CD4-positive, alpha-beta T cell treated with Interferon alpha-2 for 1 hour (primary cell): Measurements from ENCODE around the gene VCL.
"Not testable (repeated sequence)": the region's sequence is repeated elsewhere in the genome, so short reads cannot be mapped to it uniquely, and the experiment has no call there.

Experiments used
- DNase-seq, 2 donors: peaks; one replicate each; pipeline ENCODE4 v3.0.0-alpha.2; 2020 to 2022

The VCL gene

DNA sequence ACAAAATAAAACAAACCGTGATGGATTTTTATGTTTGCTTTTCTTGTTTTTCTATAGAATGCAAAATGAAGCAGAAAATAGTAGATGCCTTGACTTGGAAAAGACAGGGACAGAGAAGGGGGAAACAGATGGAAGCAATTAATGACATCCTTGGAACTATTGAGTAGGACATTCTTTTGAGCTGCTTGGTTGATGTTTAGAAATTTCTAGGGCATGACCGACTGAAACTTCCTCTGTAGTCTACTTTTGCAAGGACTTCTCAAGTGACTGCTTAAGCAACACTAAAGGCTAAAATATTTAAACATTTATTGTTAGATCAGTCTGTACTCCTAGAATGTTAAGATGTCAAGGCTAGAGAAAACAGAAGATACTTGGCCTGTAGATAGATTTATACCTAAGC lies 49.4 kb downstream of the VCL start:
- no peak for DNase-seq

DNA sequence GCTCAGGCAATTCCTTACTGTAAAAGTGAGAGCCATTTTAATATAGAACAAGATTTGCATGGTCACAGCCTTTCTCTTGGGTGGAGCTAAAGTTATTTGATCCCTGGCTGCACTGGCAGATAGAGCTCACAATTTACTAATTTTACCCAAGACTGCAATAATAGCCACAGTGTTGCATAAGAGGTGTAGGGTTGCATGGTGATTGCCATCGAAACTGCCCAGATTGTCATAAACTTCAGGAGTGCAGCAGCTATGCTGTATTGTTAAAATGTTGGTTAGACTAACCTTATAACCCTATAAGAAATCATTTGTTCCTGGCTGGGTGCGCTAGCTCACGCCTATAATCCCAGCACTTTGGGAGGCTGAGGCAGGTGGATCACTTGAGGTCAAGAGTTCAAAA lies 50.0 kb downstream of the VCL start:
- no peak for DNase-seq

GRCh38 chr10:74048433-74048832 lies 50.5 kb downstream of the VCL start:
- no peak for DNase-seq

GRCh38 chr10:74049955-74050354 lies 52.0 kb downstream of the VCL start:
- no peak for DNase-seq

- DNase-seq = no peak
Observed at GRCh38 chr10:74050653-74051052, 52.7 kb downstream of the VCL start.

- no peak for DNase-seq
Observed at GRCh38 chr10:74051736-74052342, 53.9 kb downstream of the VCL start.

DNA sequence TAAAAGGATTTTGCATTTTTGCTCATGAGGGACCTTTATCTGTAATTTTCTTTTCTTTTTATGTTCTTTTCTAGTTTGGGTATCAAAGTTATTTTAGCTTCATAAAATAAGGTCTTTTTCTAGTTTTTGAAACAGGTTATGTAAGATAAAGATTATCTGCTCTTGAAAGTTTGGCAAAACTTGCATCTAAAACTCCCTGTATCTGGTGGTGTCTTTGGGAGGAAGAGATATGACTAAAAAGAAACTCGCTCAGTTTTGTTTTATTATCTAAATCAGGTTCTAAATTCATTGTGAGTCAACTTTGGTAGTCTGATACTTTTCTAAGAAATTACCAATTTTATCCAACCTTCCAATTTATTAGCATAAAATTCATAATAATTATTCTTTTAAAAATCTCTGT lies 55.1 kb downstream of the VCL start:
- DNase-seq = no peak

DNA sequence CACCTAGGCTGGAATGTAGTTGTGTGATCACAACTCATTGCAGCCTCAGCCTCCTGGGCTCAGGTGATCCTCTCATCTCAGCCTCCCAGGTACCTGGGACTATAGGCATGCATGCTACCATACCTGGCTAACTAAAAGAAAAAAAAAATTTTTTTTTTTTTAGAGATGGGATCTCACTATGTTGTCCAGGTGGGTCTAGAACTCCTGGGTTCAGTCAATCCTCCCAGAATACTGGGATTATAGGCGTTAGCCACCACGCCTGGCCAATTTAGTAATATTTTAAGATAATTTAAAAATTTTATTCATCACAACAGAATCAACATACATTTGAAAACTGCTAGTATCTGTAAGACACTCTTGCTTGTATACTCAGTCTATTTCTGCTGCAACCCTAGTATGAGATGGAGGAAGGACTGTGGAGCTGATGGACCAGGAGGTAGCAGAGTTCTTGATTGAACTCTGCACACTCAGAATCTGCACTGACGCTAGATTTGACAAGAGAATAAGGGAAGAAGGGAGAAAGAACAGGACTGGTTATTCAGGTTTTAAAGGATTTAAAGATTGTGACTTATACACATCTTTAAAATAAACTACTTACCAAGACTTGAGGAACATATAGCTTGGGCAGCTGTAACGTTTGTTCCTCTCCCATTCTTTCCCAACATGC lies 57.6 kb downstream of the VCL start:
- no peak for DNase-seq

DNA sequence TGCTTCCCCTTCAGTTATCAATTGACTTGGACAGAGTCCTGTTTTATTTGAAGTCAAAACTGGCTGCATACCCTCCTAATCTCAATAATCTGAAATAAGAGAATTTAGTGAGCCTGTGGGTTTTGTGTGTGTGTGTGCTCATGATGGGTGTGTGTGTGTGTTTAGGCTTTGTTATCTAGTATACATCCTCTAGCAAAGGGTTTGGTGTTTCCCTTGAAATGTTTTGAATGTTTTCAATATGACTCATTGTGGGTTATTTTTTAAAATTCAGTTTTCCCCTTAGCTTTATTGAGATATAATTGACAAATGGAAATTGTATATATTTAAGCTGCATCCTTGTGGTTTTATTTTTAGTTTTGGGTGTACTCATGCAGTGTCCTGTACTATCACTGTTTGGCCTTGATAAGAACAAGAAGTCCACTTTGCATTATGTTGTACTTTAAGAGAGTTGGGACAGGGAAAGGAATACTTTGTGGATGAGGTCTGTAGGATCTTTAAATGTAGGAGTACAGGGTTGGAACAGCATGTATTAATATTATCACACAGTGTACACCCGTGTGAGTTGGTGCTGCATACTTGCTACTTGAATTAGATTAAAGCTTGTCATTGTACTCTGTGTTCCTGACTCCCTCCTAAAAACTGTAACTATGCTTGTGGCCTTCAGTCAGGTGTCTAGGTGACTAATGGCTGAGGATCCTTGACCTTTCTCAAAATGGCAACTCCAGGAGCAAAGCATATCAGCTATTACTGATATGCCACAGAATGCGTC lies 58.3 kb downstream of the VCL start:
- DNase-seq = peak in 1 of 2 donors; percentile 26

DNA sequence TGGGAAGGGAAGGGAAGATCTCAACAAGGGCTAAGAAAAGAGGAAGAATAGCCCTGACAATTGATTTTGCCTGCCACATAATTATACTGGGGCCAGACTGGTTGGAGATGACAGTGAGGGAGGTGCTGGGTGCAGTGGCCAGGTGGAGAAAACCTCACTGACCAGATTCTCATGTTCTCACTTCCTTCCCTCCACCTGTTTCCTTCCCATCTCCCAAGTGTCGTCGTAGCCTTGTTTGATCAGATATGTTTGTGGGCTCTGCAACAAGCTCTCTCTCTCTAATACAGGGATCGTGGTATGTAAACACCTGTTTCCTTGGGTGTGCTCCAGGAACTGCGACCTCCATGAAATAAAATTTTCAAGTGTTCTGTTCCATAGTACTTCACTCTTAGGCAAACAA lies 60.2 kb downstream of the VCL start:
- no peak for DNase-seq

GRCh38 chr10:74058658-74059057 lies 60.7 kb downstream of the VCL start:
- peak; percentile 22 to 44 for DNase-seq

DNA sequence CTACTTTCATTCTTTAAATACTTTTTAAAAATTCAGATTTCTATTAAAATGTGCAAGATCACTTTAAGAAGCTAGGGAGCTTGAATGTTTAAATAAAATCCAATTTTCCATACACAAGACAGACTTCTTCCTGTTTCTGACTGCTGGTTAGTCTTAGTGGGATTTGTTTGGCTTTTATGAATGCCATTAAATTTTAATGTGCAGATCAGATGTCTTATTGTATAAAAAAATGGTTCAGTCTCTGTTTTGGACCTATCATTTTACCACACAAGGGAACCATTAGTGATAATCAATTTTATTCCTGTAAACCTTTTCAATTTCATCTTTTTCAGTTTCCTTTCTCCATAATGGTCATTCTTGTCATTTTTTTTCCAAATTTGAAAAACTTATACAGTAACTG lies 63.2 kb downstream of the VCL start:
- DNase-seq = no peak

- not testable (repeated sequence) for DNase-seq
Observed at GRCh38 chr10:74061978-74062377, 64.1 kb downstream of the VCL start.

- no peak for DNase-seq
Observed at GRCh38 chr10:74063256-74063655, 65.3 kb downstream of the VCL start.

- no peak for DNase-seq
Observed at GRCh38 chr10:74067373-74068352, 69.7 kb downstream of the VCL start.

GRCh38 chr10:74071157-74071556 lies 73.2 kb downstream of the VCL start:
- DNase-seq = no peak

DNA sequence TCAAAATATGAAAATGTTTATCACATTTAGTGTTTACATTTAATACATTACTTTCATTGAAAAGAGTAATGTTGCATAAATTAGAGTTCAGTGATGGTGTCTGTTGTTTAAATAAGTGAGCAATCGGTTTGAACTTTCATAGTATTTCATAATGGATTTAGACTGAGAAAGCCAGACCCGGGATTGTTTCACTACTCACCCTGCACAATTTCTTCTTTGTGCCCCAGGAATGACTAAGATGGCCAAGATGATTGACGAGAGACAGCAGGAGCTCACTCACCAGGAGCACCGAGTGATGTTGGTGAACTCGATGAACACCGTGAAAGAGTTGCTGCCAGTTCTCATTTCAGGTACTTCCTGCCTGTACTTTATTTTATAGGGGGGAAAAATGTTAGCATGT lies 74.6 kb downstream of the VCL start:
- no peak for DNase-seq

GRCh38 chr10:74075906-74076305 lies 78.0 kb downstream of the VCL start:
- no peak for DNase-seq

- no peak for DNase-seq
Observed at GRCh38 chr10:74076961-74077360, 79.0 kb downstream of the VCL start.

DNA sequence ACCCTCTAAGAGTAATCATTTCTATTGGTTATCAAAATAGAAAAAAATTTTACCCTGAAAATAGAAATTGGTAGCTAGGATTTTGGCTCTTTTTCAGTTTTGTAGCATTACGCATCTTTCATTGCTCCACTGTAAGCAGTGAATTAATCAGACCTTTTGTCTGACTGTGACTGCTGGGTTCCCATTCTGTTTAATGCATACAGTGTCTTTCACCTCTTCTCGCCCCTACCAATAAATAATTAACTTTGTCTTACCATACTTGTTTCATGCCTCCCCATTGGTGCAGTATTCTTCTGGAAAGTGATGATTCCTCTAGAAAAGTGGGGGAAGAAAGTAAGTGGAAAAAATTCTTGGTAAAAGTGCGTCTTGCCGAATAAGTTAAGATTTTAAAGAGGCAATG lies 79.5 kb downstream of the VCL start:
- DNase-seq = no peak

DNA sequence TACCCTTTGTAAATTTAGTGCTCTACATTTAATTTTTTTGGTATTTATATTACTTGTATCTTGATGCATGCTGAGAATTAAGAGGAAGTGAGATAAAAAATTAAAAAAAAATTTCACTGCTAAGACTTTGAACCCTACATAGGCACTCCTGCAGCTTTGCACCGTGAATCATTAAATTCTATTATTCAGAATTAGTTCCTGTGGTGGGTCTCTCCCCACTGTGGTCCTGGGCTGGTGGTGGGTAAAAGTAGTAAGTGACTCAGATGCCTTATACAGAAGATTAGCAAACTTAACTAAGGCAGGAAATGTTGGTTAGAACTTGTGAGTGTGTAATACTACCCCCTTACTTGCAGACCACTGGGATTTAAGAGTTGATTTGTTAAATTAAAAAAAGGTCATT lies 80.1 kb downstream of the VCL start:
- peak in 1 of 2 donors; percentile 32 for DNase-seq

DNA sequence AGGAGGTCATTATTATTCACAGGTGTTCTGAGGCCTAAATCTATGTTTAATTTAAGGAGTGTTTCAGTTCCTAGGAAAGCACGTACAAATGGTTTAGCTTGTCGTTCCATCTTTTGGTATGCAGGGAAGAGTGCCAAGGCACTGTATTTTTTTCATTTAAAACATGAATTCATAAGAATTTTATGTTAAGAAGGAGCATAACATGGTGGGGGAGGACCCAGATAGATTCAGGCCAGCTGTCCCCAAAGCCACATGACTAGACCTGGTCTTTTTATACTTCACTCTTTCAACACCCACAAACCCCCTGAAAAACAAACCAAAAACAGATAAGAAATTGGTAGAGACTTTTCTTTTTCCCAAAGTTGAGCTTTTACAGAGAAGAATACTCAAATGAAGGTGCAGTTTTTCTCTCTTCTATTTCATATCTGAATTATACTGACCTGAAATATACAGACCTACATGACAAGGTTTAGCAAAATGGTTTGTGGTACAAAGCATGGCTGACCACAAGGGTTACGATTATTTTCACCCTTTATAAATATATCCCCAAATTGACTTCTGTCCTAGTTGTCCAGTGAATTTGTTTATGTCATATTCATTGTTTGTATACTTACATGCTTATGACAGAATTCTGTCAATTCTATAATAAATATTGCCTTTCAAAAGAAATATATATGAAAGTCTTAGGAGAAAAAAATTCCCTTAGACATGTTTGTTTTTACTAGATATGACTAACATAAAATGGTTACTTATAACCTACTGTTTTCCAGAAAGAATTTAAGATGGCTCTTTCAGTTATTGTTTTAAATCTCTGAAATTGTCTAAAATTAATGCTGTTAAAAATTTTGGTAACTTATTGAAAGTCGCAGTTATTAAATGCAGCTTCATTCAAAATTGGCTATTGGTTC lies 81.4 kb downstream of the VCL start:
- DNase-seq = no peak
